B cell (primary cell): ENCODE results near the gene MRTFB. TPM values are rescaled to one million over a fixed set of nuclear protein-coding genes. Genes with fewer than 3 reads are reported as not detected.
A peak's percentile ranks its signal among the peaks of the same experiment; 100 is the strongest.

Experiments
- ATAC-seq: fragments of 200-7000 bp; cut with Tn5 transposase; one replicate; pipeline ENCODE4 v1.10.0; 2021; ENCODE audit warnings: low read depth, mild to moderate bottlenecking, moderate number of reproducible peaks, moderate library complexity
- CTCF ChIA-PET: fragments of 350-600 bp; sonication (Branson Sonifier 250); formaldehyde crosslinking; loops from one replicate; lab custom pipeline; 2021; ENCODE audit warnings: antibody characterized with exemption, inconsistent platforms; lab: Charles Lee
- POLR2A ChIA-PET: fragments of 350-600 bp; sonication (Branson Sonifier 250); formaldehyde crosslinking; loops from one replicate; lab custom pipeline; 2021; ENCODE audit warnings: antibody characterized with exemption; lab: Charles Lee
- DNase-seq: peaks from one replicate; pipeline ENCODE4 v3.0.0; 2013
- H2AFZ ChIP-seq: 2 replicates; pipeline ENCODE4 v1.6.1; 2012; ENCODE audit warnings: mild to moderate bottlenecking, low read depth, low read length; ENCODE audit not compliant: insufficient read depth, poor library complexity, severe bottlenecking
- H3K27ac ChIP-seq, 2 donors: 1 replicate in 1 of 2; 2 replicates in 1 of 2; pipeline ENCODE4 v1.5.1; 2012 to 2013; ENCODE audit warnings: low read length in 2 of 2, mild to moderate bottlenecking in 2 of 2, moderate library complexity in 1 of 2
- H3K27me3 ChIP-seq, 4 experiments: fragments of 200-600 bp in 1 of 4; sonication (generic) in 1 of 4; replicated peaks in 1 of 4; 1 replicate in 2 of 4; 2 replicates in 2 of 4; pipeline versions ENCODE4 v1.6.1 to v1.7.0; 2013 to 2016; ENCODE audit warnings: low read length in 3 of 4, mild to moderate bottlenecking in 2 of 4, mixed read lengths in 1 of 4, moderate library complexity in 1 of 4; ENCODE audit not compliant: insufficient read depth in 4 of 4, control insufficient read depth in 3 of 4; ENCODE audit errors: control extremely low read depth in 1 of 4
- H3K36me3 ChIP-seq, 2 experiments: replicated peaks in 1 of 2; 1 replicate in 1 of 2; 2 replicates in 1 of 2; pipeline versions ENCODE4 v1.6.1 to v1.7.1; 2013; ENCODE audit warnings: low read length in 1 of 2; ENCODE audit not compliant: insufficient read depth in 2 of 2, control insufficient read depth in 1 of 2; ENCODE audit errors: control extremely low read depth in 1 of 2, extremely low read depth in 1 of 2
- H3K4me1 ChIP-seq, 2 donors: fragments of 200-600 bp in 1 of 2; sonication (generic) in 1 of 2; 1 replicate in 1 of 2; 2 replicates in 1 of 2; pipeline versions ENCODE4 v1.5.1 to v1.6.1; 2013 to 2017; ENCODE audit warnings: low read length in 2 of 2; ENCODE audit not compliant: control insufficient read depth in 2 of 2, insufficient read depth in 2 of 2
- H3K4me2 ChIP-seq: replicated peaks from 2 replicates; pipeline ENCODE3; 2012; ENCODE audit warnings: mild to moderate bottlenecking, low read depth, low read length; ENCODE audit not compliant: poor library complexity, severe bottlenecking
- H3K4me3 ChIP-seq, 5 experiments: fragments of 200-600 bp in 1 of 5; sonication (generic) in 1 of 5; 1 replicate in 3 of 5; 2 replicates in 2 of 5; pipeline versions ENCODE4 v1.5.1 to v1.7.0; 2011 to 2016; ENCODE audit warnings: low read length in 4 of 5, mild to moderate bottlenecking in 4 of 5, low read depth in 2 of 5, control low read depth in 1 of 5, moderate library complexity in 1 of 5; ENCODE audit not compliant: insufficient read depth in 1 of 5; ENCODE audit errors: control extremely low read depth in 1 of 5, extremely low read depth in 1 of 5
- H3K79me2 ChIP-seq: fragments of 200-600 bp; sonication (generic); one replicate; pipeline ENCODE4 v1.6.0; 2016; ENCODE audit warnings: low read length; ENCODE audit not compliant: control insufficient read depth, insufficient read depth
- H3K9ac ChIP-seq: fragments of 200-600 bp; sonication (generic); 2 replicates; pipeline ENCODE4 v1.6.1; 2017; ENCODE audit warnings: mild to moderate bottlenecking, low read length, moderate library complexity
- H3K9me3 ChIP-seq, 3 donors: one replicate each; pipeline versions ENCODE4 v1.6.1 to v1.7.1; 2013; ENCODE audit warnings: low read length in 2 of 3; ENCODE audit not compliant: control insufficient read depth in 2 of 3, insufficient read depth in 1 of 3; ENCODE audit errors: control extremely low read depth in 1 of 3
- H4K20me1 ChIP-seq: 2 replicates; pipeline ENCODE4 v1.6.0; 2012; ENCODE audit warnings: mild to moderate bottlenecking, low read length; ENCODE audit not compliant: insufficient read depth, control insufficient read depth, poor library complexity, severe bottlenecking
- H3K27ac Mint-ChIP-seq: one replicate; pipeline ENCODE4 v1.8.0; 2021; ENCODE audit warnings: mixed read lengths
- H3K27me3 Mint-ChIP-seq: one replicate; pipeline ENCODE4 v1.8.0; 2021; ENCODE audit warnings: mixed read lengths
- H3K4me1 Mint-ChIP-seq: one replicate; pipeline ENCODE4 v1.8.0; 2021; ENCODE audit warnings: mixed read lengths
- H3K4me3 Mint-ChIP-seq: one replicate; pipeline ENCODE4 v1.8.0; 2021; ENCODE audit warnings: mixed read lengths
- H3K9me3 Mint-ChIP-seq: one replicate; pipeline ENCODE4 v1.8.0; 2022; ENCODE audit warnings: mixed read lengths; ENCODE audit not compliant: insufficient read depth
- CTCF ChIP-seq: fragments of 200-600 bp; IDR thresholded peaks from one replicate; pipeline ENCODE4 v1.8.0; 2022; ENCODE audit warnings: antibody characterized with exemption, mild to moderate bottlenecking
- EZH2 ChIP-seq: IDR thresholded peaks from 2 replicates; pipeline ENCODE4 v1.6.1; 2012; ENCODE audit warnings: borderline replicate concordance, low read depth, mild to moderate bottlenecking, moderate library complexity, low read length; ENCODE audit not compliant: insufficient read depth, poor library complexity, severe bottlenecking
- WGBS: methylation state at CpG from one replicate; pipeline ENCODE4 v1.1.5; 2013; ENCODE audit warnings: missing lambda C conversion rate; ENCODE audit not compliant: insufficient coverage; 5-methylcytosine and 5-hydroxymethylcytosine counted together
- intact Hi-C: fragments of 100-400 bp; cut with micrococcal nuclease; formaldehyde crosslinking; loops from one replicate; pipeline ENCODE4 v1.10.0; 2022
- polyA plus RNA-seq: library from polyadenylated mRNA; depleted of rRNA; stranded (reverse); fragments of >200 nt; gene quantifications from 2 replicates; pipeline ENCODE4 v1.2.3, GENCODE V29; 2012
- total RNA-seq, 2 donors: library from RNA; stranded (reverse); fragments of 120-200 nt in 1 of 2; gene quantifications; 1 replicate in 1 of 2; 2 replicates in 1 of 2; pipeline versions ENCODE4 v1.2.3 to v1.2.4, GENCODE V29; 2013 to 2022

The MRTFB gene
- total and polyA plus RNA-seq, 2 donors (not counting 1 experiment from before 2014, with no cell fraction given) = 6.6 to 39.5 TPM

GRCh38 chr16:14202697-14203096, 131.6 kb downstream of the MRTFB start:
- Histone ChIP-seq H3K4me1 (no peaks in the 10 kb centered on the region), H3K4me2 (peak overlapping the region; percentile 23), H3K79me2 (no peaks in the 10 kb centered on the region), H3K36me3 (no peaks in the 10 kb centered on the region), H3K9me3 (no peaks in the 10 kb centered on the region), H2AFZ (no peak overlapping the region), H3K4me3 (no peak overlapping the region), H4K20me1 (no peaks in the 10 kb centered on the region), H3K9ac (no peak overlapping the region), H3K27me3 (no peaks in the 10 kb centered on the region), H3K27ac (no peak overlapping the region)
- Mint-ChIP-seq H3K27me3 (no peaks in the 10 kb centered on the region), H3K4me3 (no peak overlapping the region), H3K27ac (no peak overlapping the region), H3K4me1 (peaks cover 4% of the 10 kb centered on the region), H3K9me3 (no peaks in the 10 kb centered on the region)
- ChIA-PET CTCF (no interaction called here), POLR2A (no interaction called here)
- no peak for ATAC-seq
- intact Hi-C loops = no loop called here
- no peak for TF ChIP-seq CTCF
- no peak for DNase-seq

DNA sequence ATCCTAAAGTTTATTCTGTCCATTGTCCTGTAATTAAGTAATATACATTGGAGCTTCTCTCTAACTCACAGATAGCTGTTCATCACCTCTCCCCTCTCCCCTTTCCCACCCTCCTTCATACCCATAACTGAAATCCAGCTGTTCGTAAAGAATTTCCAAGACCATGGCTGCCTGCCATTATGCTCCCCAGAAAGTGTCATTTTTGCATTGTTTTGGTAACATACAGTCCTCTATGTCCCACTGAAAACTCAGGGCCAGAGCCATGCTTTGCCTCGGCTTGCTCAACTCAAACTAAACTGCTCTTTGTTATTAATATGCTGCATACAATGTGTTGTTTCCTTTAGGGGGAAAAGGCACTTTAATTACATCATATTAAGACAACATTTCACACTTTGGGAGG, 132.0 kb downstream of the MRTFB start:
- no peaks in the 10 kb centered on the region for H3K27me3 Mint-ChIP-seq
- no peak overlapping the region for H3K4me2 ChIP-seq
- no peaks in the 10 kb centered on the region for H3K9me3 ChIP-seq
- DNase-seq = no peak
- H3K27me3 ChIP-seq = no peaks in the 10 kb centered on the region
- no peak overlapping the region for H3K9ac ChIP-seq
- H3K27ac ChIP-seq = no peak overlapping the region
- ChIA-PET CTCF (no interaction called here), POLR2A (no interaction called here)
- no peak overlapping the region for H3K4me3 Mint-ChIP-seq
- H3K4me3 ChIP-seq = no peak overlapping the region
- ATAC-seq = no peak
- 100% methylated on average over 1 of the region's 2 CpGs for WGBS
- H3K27ac Mint-ChIP-seq = no peak overlapping the region
- H3K9me3 Mint-ChIP-seq = no peaks in the 10 kb centered on the region
- peaks cover 4% of the 10 kb centered on the region for H3K4me1 Mint-ChIP-seq
- H3K4me1 ChIP-seq = no peaks in the 10 kb centered on the region
- no peak overlapping the region for H2AFZ ChIP-seq
- no peaks in the 10 kb centered on the region for H3K36me3 ChIP-seq
- no peaks in the 10 kb centered on the region for H4K20me1 ChIP-seq
- TF ChIP-seq EZH2 (no peak), CTCF (no peak)
- intact Hi-C loops = no loop called here
- H3K79me2 ChIP-seq = no peaks in the 10 kb centered on the region
